H1 (cell line): Measurements from ENCODE around the gene JAG2. TPM values are rescaled to one million over a fixed set of nuclear protein-coding genes. Genes with fewer than 3 reads are reported as not detected.

Experiments used
- polyA plus RNA-seq, 7 experiments: library from polyadenylated mRNA; depleted of rRNA in 3 of 7; stranded (reverse) in 5 of 7; unstranded in 2 of 7; fragments of >200 nt in 5 of 7; fragments of 200-250 nt in 2 of 7; gene quantifications; 1 replicate in 5 of 7; 2 replicates in 1 of 7; 4 replicates in 1 of 7; pipeline versions ENCODE4 v1.2.1 to v1.2.3, GENCODE V29; 2011 to 2013; ENCODE audit warnings: missing spikeins in 2 of 7, mixed read lengths in 2 of 7
- total RNA-seq: library from RNA; stranded (reverse); fragmentation: NEBNext Ultra II Directional; extraction: Animal tissue kit (Norgen Biotek cat#: 25700); gene quantifications from 2 replicates; pipeline ENCODE4 v1.2.1, GENCODE V29; 2021
- TF ChIP-seq, protein P1 (sequence below): fragments of 300-600 bp; sonication (generic); IDR thresholded peaks from 2 replicates; pipeline ENCODE4 v1.7.1; 2012; ENCODE audit warnings: low read length, moderate library complexity, mild to moderate bottlenecking, inconsistent platforms; ENCODE audit not compliant: insufficient replicate concordance

JAG2 gene
- total and polyA plus RNA-seq, 2 of the 8 experiments (the other 6 are each of a cell fraction or from before 2014, with no cell fraction given) = 2.8 to 6.2 TPM

DNA sequence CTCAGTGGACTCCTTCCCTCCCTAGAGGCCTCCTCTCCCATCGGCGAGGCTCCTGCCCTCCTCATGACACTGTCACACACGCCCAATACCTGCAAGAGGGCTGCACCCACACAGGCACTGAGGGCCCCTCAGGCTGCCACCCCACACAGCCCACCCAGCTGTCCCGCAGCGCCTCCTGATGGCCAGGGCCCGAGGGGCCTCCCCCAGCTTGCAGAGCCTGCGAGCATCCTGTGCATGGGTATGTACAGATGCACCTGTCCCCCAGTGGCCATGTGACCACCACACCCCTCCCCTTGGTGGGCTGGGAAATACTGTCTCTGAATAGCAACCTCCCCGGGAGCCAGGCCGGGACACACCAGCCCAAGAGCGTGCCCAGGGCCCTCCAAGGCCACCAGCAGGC, 31.5 kb upstream of the JAG2 start (continued):
- TF ChIP-seq, protein P1, sequence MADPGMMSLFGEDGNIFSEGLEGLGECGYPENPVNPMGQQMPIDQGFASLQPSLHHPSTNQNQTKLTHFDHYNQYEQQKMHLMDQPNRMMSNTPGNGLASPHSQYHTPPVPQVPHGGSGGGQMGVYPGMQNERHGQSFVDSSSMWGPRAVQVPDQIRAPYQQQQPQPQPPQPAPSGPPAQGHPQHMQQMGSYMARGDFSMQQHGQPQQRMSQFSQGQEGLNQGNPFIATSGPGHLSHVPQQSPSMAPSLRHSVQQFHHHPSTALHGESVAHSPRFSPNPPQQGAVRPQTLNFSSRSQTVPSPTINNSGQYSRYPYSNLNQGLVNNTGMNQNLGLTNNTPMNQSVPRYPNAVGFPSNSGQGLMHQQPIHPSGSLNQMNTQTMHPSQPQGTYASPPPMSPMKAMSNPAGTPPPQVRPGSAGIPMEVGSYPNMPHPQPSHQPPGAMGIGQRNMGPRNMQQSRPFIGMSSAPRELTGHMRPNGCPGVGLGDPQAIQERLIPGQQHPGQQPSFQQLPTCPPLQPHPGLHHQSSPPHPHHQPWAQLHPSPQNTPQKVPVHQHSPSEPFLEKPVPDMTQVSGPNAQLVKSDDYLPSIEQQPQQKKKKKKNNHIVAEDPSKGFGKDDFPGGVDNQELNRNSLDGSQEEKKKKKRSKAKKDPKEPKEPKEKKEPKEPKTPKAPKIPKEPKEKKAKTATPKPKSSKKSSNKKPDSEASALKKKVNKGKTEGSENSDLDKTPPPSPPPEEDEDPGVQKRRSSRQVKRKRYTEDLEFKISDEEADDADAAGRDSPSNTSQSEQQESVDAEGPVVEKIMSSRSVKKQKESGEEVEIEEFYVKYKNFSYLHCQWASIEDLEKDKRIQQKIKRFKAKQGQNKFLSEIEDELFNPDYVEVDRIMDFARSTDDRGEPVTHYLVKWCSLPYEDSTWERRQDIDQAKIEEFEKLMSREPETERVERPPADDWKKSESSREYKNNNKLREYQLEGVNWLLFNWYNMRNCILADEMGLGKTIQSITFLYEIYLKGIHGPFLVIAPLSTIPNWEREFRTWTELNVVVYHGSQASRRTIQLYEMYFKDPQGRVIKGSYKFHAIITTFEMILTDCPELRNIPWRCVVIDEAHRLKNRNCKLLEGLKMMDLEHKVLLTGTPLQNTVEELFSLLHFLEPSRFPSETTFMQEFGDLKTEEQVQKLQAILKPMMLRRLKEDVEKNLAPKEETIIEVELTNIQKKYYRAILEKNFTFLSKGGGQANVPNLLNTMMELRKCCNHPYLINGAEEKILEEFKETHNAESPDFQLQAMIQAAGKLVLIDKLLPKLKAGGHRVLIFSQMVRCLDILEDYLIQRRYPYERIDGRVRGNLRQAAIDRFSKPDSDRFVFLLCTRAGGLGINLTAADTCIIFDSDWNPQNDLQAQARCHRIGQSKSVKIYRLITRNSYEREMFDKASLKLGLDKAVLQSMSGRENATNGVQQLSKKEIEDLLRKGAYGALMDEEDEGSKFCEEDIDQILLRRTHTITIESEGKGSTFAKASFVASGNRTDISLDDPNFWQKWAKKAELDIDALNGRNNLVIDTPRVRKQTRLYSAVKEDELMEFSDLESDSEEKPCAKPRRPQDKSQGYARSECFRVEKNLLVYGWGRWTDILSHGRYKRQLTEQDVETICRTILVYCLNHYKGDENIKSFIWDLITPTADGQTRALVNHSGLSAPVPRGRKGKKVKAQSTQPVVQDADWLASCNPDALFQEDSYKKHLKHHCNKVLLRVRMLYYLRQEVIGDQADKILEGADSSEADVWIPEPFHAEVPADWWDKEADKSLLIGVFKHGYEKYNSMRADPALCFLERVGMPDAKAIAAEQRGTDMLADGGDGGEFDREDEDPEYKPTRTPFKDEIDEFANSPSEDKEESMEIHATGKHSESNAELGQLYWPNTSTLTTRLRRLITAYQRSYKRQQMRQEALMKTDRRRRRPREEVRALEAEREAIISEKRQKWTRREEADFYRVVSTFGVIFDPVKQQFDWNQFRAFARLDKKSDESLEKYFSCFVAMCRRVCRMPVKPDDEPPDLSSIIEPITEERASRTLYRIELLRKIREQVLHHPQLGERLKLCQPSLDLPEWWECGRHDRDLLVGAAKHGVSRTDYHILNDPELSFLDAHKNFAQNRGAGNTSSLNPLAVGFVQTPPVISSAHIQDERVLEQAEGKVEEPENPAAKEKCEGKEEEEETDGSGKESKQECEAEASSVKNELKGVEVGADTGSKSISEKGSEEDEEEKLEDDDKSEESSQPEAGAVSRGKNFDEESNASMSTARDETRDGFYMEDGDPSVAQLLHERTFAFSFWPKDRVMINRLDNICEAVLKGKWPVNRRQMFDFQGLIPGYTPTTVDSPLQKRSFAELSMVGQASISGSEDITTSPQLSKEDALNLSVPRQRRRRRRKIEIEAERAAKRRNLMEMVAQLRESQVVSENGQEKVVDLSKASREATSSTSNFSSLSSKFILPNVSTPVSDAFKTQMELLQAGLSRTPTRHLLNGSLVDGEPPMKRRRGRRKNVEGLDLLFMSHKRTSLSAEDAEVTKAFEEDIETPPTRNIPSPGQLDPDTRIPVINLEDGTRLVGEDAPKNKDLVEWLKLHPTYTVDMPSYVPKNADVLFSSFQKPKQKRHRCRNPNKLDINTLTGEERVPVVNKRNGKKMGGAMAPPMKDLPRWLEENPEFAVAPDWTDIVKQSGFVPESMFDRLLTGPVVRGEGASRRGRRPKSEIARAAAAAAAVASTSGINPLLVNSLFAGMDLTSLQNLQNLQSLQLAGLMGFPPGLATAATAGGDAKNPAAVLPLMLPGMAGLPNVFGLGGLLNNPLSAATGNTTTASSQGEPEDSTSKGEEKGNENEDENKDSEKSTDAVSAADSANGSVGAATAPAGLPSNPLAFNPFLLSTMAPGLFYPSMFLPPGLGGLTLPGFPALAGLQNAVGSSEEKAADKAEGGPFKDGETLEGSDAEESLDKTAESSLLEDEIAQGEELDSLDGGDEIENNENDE = no peak
